ENCODE data around the gene PGAP3. TPM values are rescaled to one million over a fixed set of nuclear protein-coding genes. Genes with fewer than 3 reads are reported as not detected.

PGAP3 gene
- total and polyA plus RNA-seq, 2 of the 4 experiments (the other 2 are of a cell fraction): 4.3 to 9.8 TPM

DNA sequence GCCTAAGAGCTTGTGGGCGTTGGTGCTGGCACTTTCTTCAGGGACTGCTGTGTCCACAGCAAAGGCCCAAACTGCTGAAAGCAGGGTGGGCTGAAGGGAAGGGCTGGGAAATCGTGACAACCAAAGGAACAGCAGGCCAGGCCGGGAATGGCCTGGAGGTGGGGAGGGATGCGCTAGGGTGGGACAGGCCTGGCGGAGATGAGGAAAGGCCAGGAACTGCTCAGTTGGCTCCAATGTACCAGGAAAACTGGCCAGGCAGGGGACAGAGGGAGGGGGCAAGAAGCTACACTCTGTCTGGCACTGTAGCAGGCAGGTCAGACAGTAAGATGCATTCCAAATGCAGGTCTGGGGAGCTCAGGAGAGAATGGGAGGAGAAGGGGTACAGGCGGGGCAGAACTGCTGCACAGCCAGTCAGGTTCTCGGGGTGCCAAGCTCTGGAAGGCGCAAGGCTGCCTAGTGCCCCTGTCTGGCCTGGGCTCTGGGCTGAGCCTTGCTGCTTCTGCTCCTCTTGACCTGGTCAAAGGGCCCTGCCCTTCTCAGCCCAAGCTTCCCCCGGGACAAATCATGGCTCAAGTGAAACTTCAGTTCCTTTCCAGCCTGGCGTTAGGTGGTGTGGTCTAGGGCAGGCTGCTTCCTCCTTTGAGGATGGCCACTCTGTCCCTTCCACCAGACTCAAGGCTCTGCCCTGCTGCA is 12.3 kb downstream of the PGAP3 start:
- no peak overlapping the region for H3K56ac ChIP-seq (ENCODE audit: extremely low read depth, insufficient read depth, low read length)
- no peaks in the 10 kb centered on the region for H3K9me3 ChIP-seq (ENCODE audit: control insufficient read depth, insufficient read depth, low read length)
- no peak overlapping the region for H3K14ac ChIP-seq (replicated peaks; ENCODE audit: low read depth, low read length)
- no peak overlapping the region for H2AFZ ChIP-seq (replicated peaks; ENCODE audit: low read length, poor library complexity)
- no peak overlapping the region for H2BK5ac ChIP-seq (ENCODE audit: low read depth, low read length, poor library complexity, severe bottlenecking)
- H2BK20ac ChIP-seq (ENCODE audit: low read depth, low read length): no peak overlapping the region
- H3K36me3 ChIP-seq (ENCODE audit: control insufficient read depth, insufficient read depth, low read length): peaks cover 4% of the 10 kb centered on the region; the same call in 1 of the 2 replicates
- ChIA-PET POLR2A (ENCODE audit: unreplicated experiment) (no interaction called here), CTCF (interaction anchor here (0.8 kb wide), 1 partner anchor 12 kb away, joined by 3 read pairs; the partner anchor contains the start of gene PGAP3)
- no peak for TF ChIP-seq BHLHE40 (IDR thresholded peaks at IDR 0.05; ENCODE audit: low read depth, low read length)
- no peak for TF ChIP-seq CEBPB (IDR thresholded peaks at IDR 0.05; ENCODE audit: low read depth, low read length)
- TF ChIP-seq CHD1 (IDR thresholded peaks at IDR 0.05; ENCODE audit: low read depth, low read length): no peak
- TF ChIP-seq MAZ (IDR thresholded peaks at IDR 0.05; ENCODE audit: borderline replicate concordance, low read depth, low read length): no peak
- no peak for TF ChIP-seq MXI1 (IDR thresholded peaks at IDR 0.05; ENCODE audit: borderline replicate concordance, low read depth, low read length)
- TF ChIP-seq USF2 (IDR thresholded peaks at IDR 0.05; ENCODE audit: low read depth, low read length): no peak
- no peak for TF ChIP-seq SMC3 (IDR thresholded peaks at IDR 0.05; ENCODE audit: low read depth, low read length)
- no peak for TF ChIP-seq RAD21 (IDR thresholded peaks at IDR 0.05; ENCODE audit: low read length)
- TF ChIP-seq MAFK (IDR thresholded peaks at IDR 0.05; ENCODE audit: low read depth, low read length): no peak
- no peak for TF ChIP-seq RFX5 (IDR thresholded peaks at IDR 0.05; ENCODE audit: low read depth, low read length)
- no peak for TF ChIP-seq NFE2L2 (IDR thresholded peaks at IDR 0.05; ENCODE audit: low read depth, low read length)
- TF ChIP-seq POLR2A (IDR thresholded peaks at IDR 0.05; ENCODE audit: low read depth, low read length): no peak
- TF ChIP-seq, protein P1, sequence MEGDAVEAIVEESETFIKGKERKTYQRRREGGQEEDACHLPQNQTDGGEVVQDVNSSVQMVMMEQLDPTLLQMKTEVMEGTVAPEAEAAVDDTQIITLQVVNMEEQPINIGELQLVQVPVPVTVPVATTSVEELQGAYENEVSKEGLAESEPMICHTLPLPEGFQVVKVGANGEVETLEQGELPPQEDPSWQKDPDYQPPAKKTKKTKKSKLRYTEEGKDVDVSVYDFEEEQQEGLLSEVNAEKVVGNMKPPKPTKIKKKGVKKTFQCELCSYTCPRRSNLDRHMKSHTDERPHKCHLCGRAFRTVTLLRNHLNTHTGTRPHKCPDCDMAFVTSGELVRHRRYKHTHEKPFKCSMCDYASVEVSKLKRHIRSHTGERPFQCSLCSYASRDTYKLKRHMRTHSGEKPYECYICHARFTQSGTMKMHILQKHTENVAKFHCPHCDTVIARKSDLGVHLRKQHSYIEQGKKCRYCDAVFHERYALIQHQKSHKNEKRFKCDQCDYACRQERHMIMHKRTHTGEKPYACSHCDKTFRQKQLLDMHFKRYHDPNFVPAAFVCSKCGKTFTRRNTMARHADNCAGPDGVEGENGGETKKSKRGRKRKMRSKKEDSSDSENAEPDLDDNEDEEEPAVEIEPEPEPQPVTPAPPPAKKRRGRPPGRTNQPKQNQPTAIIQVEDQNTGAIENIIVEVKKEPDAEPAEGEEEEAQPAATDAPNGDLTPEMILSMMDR (conservative IDR thresholded peaks at IDR 0.05; ENCODE audit: low read depth, low read length): no peak
- H2AK5ac ChIP-seq (ENCODE audit: low read depth, low read length): no peak overlapping the region
- H4K20me1 ChIP-seq (ENCODE audit: insufficient read depth, low read length): no peaks in the 10 kb centered on the region
- no peak overlapping the region for H3K4ac ChIP-seq (ENCODE audit: low read depth, low read length)
- H3K4me1 ChIP-seq (ENCODE audit: control insufficient read depth, insufficient read depth, low read length): peaks cover 7% of the 10 kb centered on the region
- intact Hi-C loops (cut with micrococcal nuclease): no loop called here
- peaks cover 16% of the 10 kb centered on the region for H3K27me3 ChIP-seq (ENCODE audit: control insufficient read depth, insufficient read depth, low read length)
- no peak overlapping the region for H2BK15ac ChIP-seq (ENCODE audit: low read depth, low read length)
- no peak overlapping the region for H3K23ac ChIP-seq (ENCODE audit: low read depth, low read length)
- DNase-seq: no peak
- H2BK120ac ChIP-seq (ENCODE audit: low read depth, low read length): no peak overlapping the region
- H3K9ac ChIP-seq (ENCODE audit: low read depth, low read length): no peak overlapping the region
- WGBS, 2 experiments (ENCODE audit: extremely low coverage in 2 of 2, insufficient read length in 1 of 2): 71% methylated on average over 5 of the region's 10 CpGs; no CpG with 5 or more reads in 1 of the 2 experiments
- no peak overlapping the region for H4K91ac ChIP-seq (ENCODE audit: insufficient read depth, low read depth, low read length)
- H4K8ac ChIP-seq (ENCODE audit: low read depth in 2 of 2, low read length in 2 of 2): no peak overlapping the region
- no TSS peak for BruUV-seq (replicated peaks)
- no peak overlapping the region for H4K5ac ChIP-seq (ENCODE audit: low read depth, low read length)
- no peak overlapping the region for H3K18ac ChIP-seq (ENCODE audit: low read depth, low read length)
- peaks cover 7% of the 10 kb centered on the region; the same call in 1 of the 2 replicates for H3K9me1 ChIP-seq (ENCODE audit: insufficient read depth, low read length)
- no peak overlapping the region for H3K4me3 ChIP-seq (ENCODE audit: insufficient read depth, low read depth, low read length)
- in situ Hi-C loops (cut with MboI; ENCODE audit: low sequenced_read_pairs): no loop called here
- no peak overlapping the region for H3K4me2 ChIP-seq (ENCODE audit: low read depth, low read length)
- dilution Hi-C loops (cut with HindIII; ENCODE audit: low sequenced_read_pairs, unreplicated experiment): no loop called here
- no peak for ATAC-seq (ENCODE audit: low read depth)
- no peaks in the 10 kb centered on the region for H3K79me1 ChIP-seq (ENCODE audit: low read depth in 1 of 2, low read length in 2 of 2)
- no peak overlapping the region for H2AK9ac ChIP-seq (replicated peaks; ENCODE audit: low read depth, low read length, poor library complexity)
- H3K27ac ChIP-seq (ENCODE audit: insufficient read depth, low read length): no peak overlapping the region

All from IMR-90 (cell line).